DOHH2 (cell line): ENCODE measurements around the gene NID1.

Experiments
- H3F3A ChIP-seq: fragments of 200-600 bp; sonication (generic), shearing (Covaris generic); 2 replicates; pipeline ENCODE4 v1.6.0; 2016; ENCODE audit warnings: antibody characterized with exemption, mild to moderate bottlenecking; ENCODE audit not compliant: control insufficient read depth, insufficient read depth
- H3K27ac ChIP-seq: fragments of 200-600 bp; sonication (generic); 2 replicates; pipeline ENCODE4 v1.5.1; 2014; ENCODE audit warnings: low read depth, mild to moderate bottlenecking, low read length, moderate library complexity
- H3K27me3 ChIP-seq: fragments of 200-600 bp; sonication (generic); 2 replicates; pipeline ENCODE4 v1.6.1; 2014; ENCODE audit warnings: mild to moderate bottlenecking, low read length, mixed read lengths; ENCODE audit not compliant: control insufficient read depth
- H3K36me3 ChIP-seq: fragments of 200-600 bp; sonication (generic); 2 replicates; pipeline ENCODE4 v1.6.1; 2014; ENCODE audit warnings: mild to moderate bottlenecking, low read length, moderate library complexity, mixed read lengths; ENCODE audit not compliant: control insufficient read depth
- H3K4me1 ChIP-seq: fragments of 200-600 bp; sonication (generic); 2 replicates; pipeline ENCODE4 v1.6.1; 2014; ENCODE audit warnings: mild to moderate bottlenecking, low read length, mixed read lengths; ENCODE audit not compliant: control insufficient read depth
- H3K4me2 ChIP-seq: fragments of 200-600 bp; sonication (generic); 2 replicates; pipeline ENCODE4 v1.6.0; 2014; ENCODE audit warnings: mild to moderate bottlenecking, low read length, moderate library complexity
- H3K4me3 ChIP-seq: fragments of 200-600 bp; sonication (generic); 2 replicates; pipeline ENCODE4 v1.5.1; 2014; ENCODE audit warnings: mild to moderate bottlenecking, low read length, mixed read lengths
- H3K79me2 ChIP-seq: fragments of 200-600 bp; sonication (generic); 2 replicates; pipeline ENCODE4 v1.6.1; 2014; ENCODE audit warnings: mild to moderate bottlenecking, low read length, mixed read lengths; ENCODE audit not compliant: control insufficient read depth
- H3K9me2 ChIP-seq: fragments of 200-600 bp; sonication (generic); replicated peaks from 2 replicates; pipeline ENCODE4 v1.6.1; 2014; ENCODE audit warnings: mild to moderate bottlenecking, low read length, mixed read lengths; ENCODE audit not compliant: control insufficient read depth
- H3K9me3 ChIP-seq: fragments of 200-600 bp; sonication (generic); 2 replicates; pipeline ENCODE4 v1.6.1; 2014; ENCODE audit warnings: antibody characterized with exemption, low read length, mixed read lengths; ENCODE audit not compliant: control insufficient read depth, insufficient read depth
- H4K20me1 ChIP-seq: fragments of 200-600 bp; sonication (generic); 2 replicates; pipeline ENCODE4 v1.6.0; 2014; ENCODE audit warnings: low read depth, mild to moderate bottlenecking, antibody characterized with exemption, low read length, moderate library complexity; ENCODE audit not compliant: control insufficient read depth, insufficient read depth
- CTCF ChIP-seq: fragments of 200-600 bp; sonication (generic); IDR thresholded peaks from one replicate; pipeline ENCODE4 v1.5.1; 2014; ENCODE audit warnings: antibody characterized with exemption, mild to moderate bottlenecking, low read depth, low read length; ENCODE audit not compliant: poor library complexity, severe bottlenecking
- EZH2phosphoT487 ChIP-seq: fragments of 200-600 bp; sonication (generic); IDR thresholded peaks from 2 replicates; pipeline ENCODE4 v1.6.1; 2017; ENCODE audit warnings: borderline replicate concordance, mild to moderate bottlenecking, antibody characterized with exemption, low read length, moderate library complexity, mixed read lengths

Gene NID1

GRCh38 chr1:235933766-235934116, 131.1 kb downstream of the NID1 start:
- no peak overlapping the region for H3K27ac ChIP-seq
- TF ChIP-seq CTCF, result peak; percentile 3
- TF ChIP-seq EZH2phosphoT487, result no peak
- peak overlapping the region; percentile 49 for H3K4me2 ChIP-seq
- peaks cover 39% of the 10 kb centered on the region for H3K4me1 ChIP-seq
- H3K27me3 ChIP-seq, result peaks cover 35% of the 10 kb centered on the region
- H3K9me2 ChIP-seq, result no peaks in the 10 kb centered on the region
- no peaks in the 10 kb centered on the region for H3F3A ChIP-seq
- no peaks in the 10 kb centered on the region for H3K79me2 ChIP-seq
- H4K20me1 ChIP-seq, result no peaks in the 10 kb centered on the region
- H3K9me3 ChIP-seq, result no peaks in the 10 kb centered on the region
- H3K4me3 ChIP-seq, result peak overlapping the region; percentile 16
- no peaks in the 10 kb centered on the region for H3K36me3 ChIP-seq

DNA sequence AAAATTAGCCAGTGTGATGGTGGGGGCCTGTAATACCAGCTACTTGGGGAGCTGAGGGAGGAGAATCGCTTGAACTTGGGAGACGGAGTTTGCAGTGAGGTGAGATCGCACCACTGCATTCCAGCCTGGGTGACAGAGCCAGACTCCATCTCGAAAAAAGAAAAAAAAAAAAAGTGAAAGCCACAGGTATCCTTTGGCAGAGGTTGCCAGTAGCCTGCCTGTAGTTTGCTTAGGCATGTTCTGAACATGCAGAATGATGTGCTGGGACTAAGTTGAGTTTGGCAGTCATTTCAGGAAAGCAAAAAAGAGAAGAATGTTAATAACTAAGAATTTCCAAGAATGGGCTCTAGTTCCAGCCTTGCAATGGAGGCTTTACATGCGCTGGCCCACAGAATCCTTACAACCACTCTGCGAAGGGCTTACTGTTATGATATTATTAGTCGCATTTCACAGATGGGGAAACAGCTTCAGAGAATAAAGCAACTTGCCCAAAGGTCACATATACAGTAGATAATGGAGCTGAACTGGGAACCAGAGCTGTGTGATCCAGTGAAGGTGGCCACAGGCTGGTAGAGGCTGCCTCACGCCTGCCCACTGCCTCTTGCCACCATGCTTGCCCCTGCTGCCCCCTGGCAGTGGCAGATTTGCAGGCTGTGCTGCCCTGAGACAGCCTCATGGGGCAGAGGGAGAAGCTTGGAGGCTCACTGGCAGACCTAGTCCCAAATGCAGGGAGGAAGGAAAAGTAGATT, 131.7 kb downstream of the NID1 start:
- Histone ChIP-seq H3K4me2 (peak overlapping the region; percentile 49), H3K9me3 (no peaks in the 10 kb centered on the region), H3K27ac (no peak overlapping the region), H3K9me2 (no peaks in the 10 kb centered on the region), H3K36me3 (no peaks in the 10 kb centered on the region), H3K4me3 (peak overlapping the region; percentile 16), H4K20me1 (no peaks in the 10 kb centered on the region), H3K4me1 (peaks cover 34% of the 10 kb centered on the region), H3K79me2 (no peaks in the 10 kb centered on the region), H3F3A (no peaks in the 10 kb centered on the region), H3K27me3 (peaks cover 35% of the 10 kb centered on the region)
- no peak for TF ChIP-seq EZH2phosphoT487
- peak; percentile 21 for TF ChIP-seq CTCF

- no peaks in the 10 kb centered on the region for H3F3A ChIP-seq
- H3K9me2 ChIP-seq, result no peaks in the 10 kb centered on the region
- H3K4me2 ChIP-seq, result peak overlapping the region; percentile 46
- H3K27me3 ChIP-seq, result peaks cover 35% of the 10 kb centered on the region
- H3K79me2 ChIP-seq, result no peaks in the 10 kb centered on the region
- no peaks in the 10 kb centered on the region for H3K9me3 ChIP-seq
- no peak overlapping the region for H3K27ac ChIP-seq
- H3K4me1 ChIP-seq, result peaks cover 34% of the 10 kb centered on the region
- no peaks in the 10 kb centered on the region for H4K20me1 ChIP-seq
- no peaks in the 10 kb centered on the region for H3K36me3 ChIP-seq
- peak overlapping the region; percentile 29; the same call in 1 of the 2 replicates for H3K4me3 ChIP-seq
- TF ChIP-seq CTCF (no peak), EZH2phosphoT487 (no peak)
Observed at GRCh38 chr1:235932090-235932510, 132.8 kb downstream of the NID1 start.
